ENCODE results near the gene GRIK4. TPM values are rescaled to one million over a fixed set of nuclear protein-coding genes. Genes with fewer than 3 reads are reported as not detected.

Gene GRIK4
- total RNA-seq, 1 donor from 2014 or later, result under 0.01 TPM

DNA sequence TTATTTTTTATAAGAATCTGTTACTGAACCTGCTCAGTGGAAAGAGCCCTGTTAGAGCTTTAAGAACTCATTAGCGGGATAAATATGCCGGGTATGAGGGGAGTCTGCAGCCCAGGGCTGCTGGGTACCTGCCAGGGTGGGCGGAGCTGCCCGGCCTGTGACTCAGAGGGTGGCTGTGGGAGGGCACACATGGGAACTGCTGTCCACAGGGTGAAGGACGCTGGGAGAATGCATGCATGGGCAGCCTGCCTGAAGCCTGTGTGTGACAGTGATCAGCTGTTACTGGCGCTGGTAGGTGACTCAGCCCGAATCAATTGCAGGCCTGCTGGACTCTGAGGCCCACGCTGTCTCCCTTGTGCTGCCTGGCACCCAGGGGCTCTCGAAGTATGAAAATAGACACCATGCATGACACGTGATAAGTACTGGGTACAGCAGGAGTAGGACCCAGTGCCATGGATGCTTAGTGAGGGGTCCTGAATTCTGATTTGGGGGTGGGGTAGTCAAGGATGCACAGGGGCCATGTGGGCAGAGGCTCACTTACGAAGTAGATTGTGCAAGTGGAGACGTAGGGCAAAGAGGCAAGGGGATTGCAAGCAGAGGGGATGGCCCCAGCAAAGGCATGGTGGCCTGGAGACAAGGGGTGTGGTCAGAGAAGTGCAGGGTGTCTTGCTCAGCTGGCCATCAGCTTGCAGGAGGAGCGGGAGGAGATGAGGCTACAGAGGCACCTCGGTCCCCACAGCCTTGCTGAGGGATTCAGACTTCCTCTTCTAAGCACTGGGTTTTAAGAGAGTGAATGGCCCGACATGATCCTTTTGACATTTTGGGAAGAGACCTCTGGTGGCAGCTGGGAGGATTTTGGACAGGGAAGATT lies 36.5 kb downstream of the GRIK4 start:
- peak; percentile 85 to 89 for DNase-seq (ENCODE audit: low read depth in 2 of 2)

DNA sequence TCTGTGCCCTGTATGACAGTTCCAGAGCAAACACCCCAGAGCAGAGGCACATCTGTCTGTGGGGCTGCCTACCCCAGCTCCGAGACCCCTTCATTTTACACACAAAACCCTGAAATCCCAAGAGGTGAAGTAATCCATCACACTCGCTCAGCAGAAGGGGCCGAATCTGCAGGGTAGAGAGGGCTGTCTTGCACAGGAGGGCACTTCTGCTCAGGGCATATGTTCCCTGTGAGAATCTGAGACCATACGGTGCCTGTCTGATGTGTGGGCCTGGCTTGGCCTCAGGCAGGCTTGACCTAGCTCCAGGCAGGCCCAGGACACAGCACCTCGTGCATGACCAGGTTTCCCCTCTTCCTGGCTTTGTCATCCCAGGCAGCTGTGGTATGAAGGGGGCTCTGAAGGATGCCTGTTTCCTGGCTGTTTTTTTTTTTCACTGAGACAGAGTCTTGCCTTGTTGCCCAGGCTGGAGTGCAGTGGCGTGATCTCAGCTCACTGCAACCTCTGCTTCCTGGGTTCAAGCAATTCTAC lies 37.2 kb downstream of the GRIK4 start:
- DNase-seq (ENCODE audit: low read depth in 2 of 2), result peak in 1 of 2 donors; percentile 6

DNA sequence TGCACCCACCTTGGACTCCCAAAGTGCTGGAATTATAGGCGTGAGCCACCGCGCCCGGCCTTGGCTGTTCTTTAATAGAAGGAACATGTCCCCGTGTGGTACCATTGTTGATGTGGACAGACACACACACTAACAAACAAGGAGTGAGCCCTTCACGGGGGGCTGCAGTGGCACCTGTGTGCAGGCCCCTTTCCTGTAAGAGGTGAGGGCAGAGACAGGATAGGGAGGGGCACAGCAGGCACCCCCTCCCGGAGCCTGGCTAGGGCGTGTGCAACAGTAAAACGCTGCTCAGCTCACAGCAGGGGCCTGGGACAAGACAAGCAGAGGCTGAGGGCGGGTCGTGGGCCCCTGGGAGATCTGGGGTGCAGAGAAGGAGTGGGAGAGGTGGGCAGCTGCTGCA lies 37.8 kb downstream of the GRIK4 start:
- DNase-seq (ENCODE audit: low read depth in 2 of 2), result no peak

DNA sequence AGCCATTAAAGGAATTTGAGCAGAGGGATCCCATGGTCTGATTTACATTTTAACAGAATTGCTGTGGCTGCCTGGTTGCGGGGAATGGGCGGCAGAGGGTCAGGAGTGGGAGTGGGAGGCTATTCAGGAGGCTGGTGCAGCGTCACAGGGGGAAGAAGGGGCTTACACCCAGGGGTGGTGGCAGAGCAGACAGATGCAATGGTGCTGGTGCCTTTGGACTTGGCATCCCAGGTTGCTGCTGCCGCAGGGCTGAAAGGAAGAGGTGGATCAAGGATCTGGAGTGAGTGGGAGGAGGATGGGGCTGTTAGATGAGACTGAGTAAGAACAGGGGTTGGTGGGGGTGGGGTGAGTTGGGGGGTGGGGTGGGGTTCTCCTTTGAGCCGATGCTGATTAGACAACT lies 38.5 kb downstream of the GRIK4 start:
- no peak for DNase-seq (ENCODE audit: low read depth in 2 of 2)

GRCh38 chr11:120551191-120551590 lies 39.6 kb downstream of the GRIK4 start:
- DNase-seq (ENCODE audit: low read depth in 2 of 2), result no peak

- peak; percentile 33 to 58 for DNase-seq (ENCODE audit: low read depth in 2 of 2)
Measured at GRCh38 chr11:120554766-120555432, 43.4 kb downstream of the GRIK4 start.

GRCh38 chr11:120555433-120555773 lies 43.9 kb downstream of the GRIK4 start:
- DNase-seq (ENCODE audit: low read depth in 2 of 2), result no peak

- no peak for DNase-seq (ENCODE audit: low read depth in 2 of 2)
Measured at GRCh38 chr11:120556797-120557196, 45.2 kb downstream of the GRIK4 start.

DNA sequence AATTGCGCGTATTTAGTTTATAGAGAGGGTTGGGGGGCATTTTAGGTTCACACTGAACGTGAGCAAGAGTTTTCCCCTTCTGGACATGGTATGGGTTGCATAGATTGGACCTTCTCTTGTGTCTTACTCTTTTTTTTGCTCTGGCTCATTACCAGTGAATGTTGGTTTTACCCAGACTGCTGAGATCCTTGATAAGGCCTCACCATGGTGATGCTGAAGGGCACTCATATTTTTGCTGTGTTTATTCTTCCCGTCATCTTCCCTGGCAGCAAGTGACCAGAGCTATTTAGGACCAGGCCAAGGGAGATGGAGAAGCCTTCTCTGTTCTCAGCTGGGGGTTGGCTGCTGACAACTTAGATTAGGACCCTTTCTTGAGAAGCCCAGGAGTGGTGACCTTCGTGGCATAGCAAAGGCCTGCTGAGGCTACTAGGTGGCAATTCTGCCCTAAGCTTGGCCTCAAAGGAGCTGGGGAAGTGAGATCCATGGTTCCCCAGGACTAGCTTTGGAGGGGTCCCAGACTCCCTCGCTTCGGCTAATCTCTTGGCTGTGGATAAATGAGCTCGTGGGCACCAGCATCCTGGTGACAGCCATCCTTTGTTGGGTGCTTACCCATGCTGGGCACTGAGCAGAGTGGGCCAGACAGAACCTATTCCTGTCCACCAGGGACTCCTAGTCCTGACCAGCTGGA lies 47.3 kb downstream of the GRIK4 start:
- no peak for DNase-seq (ENCODE audit: low read depth in 2 of 2)

DNA sequence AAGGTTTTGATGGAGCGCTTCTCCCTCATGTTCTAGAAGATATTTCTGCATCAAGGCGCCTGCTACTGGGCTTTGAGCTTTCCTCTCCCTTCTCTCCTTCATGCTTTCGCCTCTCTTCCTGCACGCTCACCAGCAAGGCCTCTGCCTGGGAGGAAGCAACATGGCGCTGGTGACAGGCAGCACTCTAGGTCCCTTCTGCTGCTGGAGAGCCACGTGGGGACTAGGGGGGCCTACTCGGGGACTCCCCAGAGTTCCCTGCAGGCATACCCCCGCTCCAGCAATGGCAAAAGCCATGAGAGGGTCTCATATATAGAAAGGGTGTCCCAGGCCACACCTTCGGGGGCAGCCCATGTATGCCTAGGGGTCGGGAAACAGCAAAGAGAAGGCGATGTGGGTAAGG lies 49.7 kb downstream of the GRIK4 start:
- DNase-seq (ENCODE audit: low read depth in 2 of 2), result no peak

DNA sequence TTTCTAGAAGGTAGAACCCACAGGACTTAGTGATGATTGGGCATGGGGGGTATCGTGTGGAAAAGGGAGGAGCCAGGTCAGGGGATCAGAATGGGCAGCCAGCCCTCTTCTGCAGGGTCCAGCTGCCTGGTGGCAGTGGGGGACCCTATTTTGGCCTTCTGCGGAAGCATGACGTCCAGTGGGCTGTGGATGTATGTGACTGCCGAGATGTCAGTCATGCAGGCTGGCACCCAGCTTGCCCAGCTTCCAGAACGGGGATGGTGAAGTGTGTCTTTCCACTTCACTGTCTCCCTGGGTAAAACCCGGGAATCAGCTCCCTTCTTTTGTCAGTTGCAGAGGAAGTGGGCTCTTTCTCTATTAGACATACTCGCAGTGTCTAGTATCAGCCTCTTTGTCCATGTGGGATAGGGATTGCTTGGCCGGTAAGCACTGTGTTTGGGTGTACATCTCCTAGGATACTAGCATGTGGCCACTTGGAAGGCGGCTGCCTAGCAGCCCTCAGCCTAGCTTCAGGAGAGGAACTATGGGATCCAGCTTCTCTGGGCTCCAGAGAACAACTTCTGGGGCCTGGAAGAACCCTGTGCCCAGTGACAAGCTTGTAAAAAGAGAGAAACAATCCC lies 51.4 kb downstream of the GRIK4 start:
- DNase-seq (ENCODE audit: low read depth in 2 of 2), result no peak

DNA sequence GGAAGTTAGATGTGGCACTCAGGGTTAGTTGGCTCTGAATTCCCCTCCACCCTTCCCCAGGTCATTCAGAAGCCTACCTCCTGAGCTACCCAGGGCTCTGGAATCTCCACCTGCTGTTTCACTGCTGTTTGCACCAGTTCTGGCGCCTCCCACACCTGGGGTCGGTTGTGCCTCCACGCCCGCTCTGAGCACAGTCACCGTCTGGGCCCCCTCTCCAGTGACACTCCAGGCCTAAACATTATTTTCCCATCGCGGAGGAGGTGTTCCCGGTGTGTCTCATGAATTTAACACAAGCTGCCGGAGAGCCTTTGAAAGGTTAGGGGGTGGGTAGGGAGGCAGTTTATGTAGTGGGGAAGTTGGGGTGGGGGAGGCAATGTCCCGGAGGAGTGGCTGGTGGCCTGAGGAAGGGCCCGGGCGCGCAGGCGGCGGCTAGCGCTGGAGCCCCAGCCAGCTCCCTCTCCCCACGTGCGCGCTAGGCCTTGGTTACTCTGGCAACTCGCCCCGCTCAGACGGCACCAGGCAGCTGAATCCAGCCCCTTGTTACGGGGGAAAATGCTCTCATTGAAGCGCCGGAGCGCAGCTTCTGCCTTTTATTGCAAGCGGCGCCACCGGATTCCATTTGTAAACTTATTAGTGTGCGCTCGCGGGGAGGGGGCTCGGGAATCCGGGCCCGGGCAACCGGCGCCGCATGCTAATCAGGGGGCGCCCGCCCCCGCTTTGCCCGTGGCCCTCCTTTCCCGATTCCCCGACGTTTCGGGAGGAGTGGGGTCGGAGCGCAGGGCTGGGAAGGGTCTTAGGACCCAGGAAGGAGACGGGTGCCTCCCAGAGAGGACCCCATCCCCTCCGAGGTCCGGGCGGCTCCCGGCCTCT lies 52.4 kb downstream of the GRIK4 start:
- peak; percentile 39 to 45 for DNase-seq (ENCODE audit: low read depth in 2 of 2)

DNA sequence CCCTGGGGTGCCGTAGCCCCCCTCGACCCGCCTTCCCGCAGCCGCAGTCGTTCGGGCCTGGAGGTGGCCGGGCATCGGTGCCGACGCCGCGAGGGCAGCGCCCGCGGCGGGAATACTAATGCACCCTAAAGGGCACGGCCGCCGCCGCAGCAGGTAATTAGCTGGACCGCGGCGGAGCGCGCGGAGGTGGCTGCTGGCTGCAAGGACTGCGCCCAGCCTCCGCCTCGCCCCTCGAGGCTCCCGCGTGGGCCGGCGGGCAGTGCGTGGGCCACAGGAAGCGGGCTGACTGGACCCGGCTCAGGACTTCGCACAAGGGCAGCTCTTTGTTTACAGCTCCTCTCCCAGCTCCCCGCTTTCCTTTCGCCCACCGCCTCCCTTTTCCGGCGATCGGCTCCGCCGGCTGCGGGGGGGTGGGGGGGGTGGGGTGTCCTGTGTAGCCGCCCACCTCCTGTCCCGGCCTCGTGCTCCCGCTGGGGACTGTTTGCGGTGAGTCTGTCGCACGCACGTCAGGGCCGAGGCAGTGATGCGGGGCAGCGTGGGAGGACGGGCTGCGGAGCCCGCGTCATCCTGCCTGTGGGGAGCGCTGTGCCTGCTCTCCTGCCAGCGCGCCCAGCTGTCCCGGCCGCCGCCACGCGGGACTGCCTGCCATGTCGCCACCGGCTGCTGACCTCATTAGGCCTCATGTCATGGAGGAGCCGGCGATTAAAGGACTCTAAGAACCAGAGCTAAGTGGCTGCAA lies 53.2 kb downstream of the GRIK4 start:
- DNase-seq (ENCODE audit: low read depth in 2 of 2), result peak; percentile 55 to 65

GRCh38 chr11:120565466-120566155 lies 54.1 kb downstream of the GRIK4 start:
- DNase-seq (ENCODE audit: low read depth in 2 of 2), result peak in 1 of 2 donors; percentile 33

DNA sequence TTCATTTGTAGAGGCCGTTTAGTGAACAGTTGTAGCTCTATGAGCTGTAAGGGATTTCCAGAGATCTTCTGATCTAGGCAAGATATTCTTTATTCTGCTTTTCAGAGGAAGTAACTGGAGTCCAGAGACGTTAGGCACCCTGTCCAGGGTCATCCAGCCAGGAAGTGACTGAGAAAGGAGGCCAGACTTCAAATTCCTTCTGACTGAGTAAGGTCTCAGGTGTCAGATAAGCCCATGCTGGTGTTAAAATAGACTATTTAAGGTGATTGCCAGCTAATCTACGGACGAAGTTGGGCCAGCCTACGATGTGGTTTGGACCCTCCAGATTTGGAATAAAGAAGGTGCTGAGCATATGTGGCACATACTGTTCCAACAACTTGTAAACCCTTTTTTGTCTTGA lies 54.6 kb downstream of the GRIK4 start:
- peak in 1 of 2 donors; percentile 77 for DNase-seq (ENCODE audit: low read depth in 2 of 2)

DNA sequence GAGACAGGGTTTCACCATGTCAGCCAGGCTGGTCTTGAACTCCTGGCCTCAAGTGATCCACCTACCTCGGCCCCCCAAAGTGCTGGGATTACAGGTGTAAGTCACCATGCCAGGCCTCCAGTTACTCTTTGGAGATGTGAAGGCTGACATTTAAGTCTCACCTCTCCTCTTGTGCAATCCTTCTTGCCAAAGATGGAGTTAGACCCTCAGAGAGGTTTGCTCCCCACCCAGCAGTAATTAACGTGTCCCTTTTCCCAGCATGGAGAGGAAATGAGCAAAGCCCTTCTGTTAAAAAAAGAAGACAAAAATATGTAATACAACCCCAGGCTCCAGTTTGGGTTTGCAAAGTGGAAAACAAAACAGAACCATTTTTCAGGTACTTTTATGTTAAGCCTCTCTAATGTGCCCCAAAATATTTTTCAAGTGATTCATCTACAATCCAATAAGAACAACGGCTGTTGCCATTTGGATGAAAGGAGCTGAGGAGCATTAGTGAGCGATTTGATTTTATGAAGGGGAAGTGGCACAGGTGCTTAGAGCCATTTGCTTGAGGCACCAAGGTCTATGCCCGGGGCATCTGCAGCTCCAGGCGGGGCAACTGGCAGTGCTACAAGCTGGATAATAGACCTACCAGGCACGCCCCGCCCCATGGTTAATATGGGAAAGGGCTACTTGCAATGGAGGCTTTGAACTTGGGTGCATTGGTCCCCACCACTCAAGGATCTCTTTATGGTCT lies 57.2 kb downstream of the GRIK4 start:
- no peak for DNase-seq (ENCODE audit: low read depth in 2 of 2)

- no peak for DNase-seq (ENCODE audit: low read depth in 2 of 2)
Measured at GRCh38 chr11:120569861-120570260, 58.3 kb downstream of the GRIK4 start.

DNA sequence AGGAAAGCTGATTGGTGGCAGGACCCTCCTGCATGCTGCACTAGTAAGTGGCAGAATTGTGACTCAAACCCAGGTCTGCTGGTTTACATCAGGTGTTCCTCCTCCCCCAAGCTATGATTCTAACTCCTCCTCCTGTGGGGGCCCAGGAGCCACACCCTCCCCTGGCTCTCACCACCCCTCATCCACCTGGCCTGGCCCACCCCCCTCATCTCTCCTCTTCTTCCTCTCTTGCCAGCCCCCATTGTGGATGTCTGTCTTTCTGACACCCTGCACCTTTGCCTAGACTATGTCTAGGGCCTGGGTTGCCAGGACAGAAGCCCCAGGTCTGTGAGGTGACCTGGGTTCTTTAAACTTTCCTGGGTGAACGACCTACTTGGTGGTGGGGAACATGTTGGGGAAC lies 59.9 kb downstream of the GRIK4 start:
- DNase-seq (ENCODE audit: low read depth in 2 of 2), result no peak

Data from lung microvascular endothelial cell (primary cell).